GM18502 (cell line): ENCODE measurements around the gene LAD1.

Experiments used
- ATAC-seq: cut with Tn5 transposase; IDR thresholded peaks from one replicate; pipeline ENCODE4 v1.9.1; 2021; ENCODE audit warnings: mild to moderate bottlenecking; ENCODE audit not compliant: unreplicated experiment, poor library complexity

The LAD1 gene

DNA sequence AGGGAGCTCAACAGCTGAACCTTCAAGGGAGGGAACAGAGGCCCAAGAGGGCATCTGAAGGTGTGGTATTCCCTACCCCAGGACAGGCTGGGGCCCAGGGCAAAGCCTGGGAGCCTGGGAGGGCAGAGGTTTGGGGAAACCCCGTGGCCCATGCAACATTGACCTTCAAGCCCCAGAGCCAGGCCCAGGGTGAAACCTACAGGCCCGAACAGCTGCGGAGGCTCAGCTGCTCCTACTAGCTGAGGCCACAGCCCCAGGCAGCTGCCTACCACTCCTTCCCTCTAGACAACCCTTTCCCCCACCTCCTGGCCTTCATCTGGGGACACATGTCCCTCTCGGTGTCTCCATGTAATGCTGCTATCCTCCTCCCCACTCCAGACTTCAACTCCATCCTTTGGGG is 3.2 kb downstream of the LAD1 start:
- ATAC-seq, result no peak

DNA sequence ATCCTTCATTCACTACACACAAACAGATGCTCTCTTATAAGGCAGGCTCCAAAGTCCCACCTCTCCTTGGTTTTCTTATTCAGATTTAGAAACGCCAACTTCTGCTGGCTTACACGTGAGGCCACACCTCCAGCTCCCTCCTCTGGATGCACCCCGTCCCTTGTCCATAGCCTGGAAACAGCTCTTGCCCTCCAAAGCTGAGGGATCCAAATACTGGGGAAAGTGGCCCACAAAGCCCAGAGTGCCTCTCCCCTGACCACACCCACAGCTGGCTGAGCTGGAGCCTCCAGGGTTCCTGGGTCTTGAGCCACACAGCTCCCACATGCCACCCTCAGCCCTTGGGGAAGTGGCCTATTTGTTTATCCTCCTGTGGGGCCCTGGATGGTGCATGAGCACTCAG is 4.5 kb downstream of the LAD1 start:
- ATAC-seq, result no peak

DNA sequence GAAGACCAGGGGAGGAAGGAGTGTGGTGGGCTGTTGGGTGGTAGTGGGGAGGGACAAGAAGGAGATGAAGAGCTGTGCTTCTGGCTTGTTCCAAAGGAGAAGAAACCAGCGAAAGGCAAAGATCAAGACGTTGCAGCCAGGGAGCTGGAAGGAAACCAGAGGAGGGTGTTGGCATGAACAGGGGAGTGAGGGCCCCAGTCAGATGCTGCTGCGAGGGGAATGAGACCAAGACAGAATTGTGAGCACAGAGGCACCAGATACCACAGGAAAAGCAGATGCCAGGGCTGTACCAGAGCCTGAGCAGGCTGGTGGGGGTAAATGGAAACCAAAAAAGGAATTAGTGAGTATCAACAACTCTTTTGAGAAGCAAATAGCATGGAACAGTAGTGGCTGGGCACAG is 6.0 kb downstream of the LAD1 start:
- ATAC-seq, result no peak

DNA sequence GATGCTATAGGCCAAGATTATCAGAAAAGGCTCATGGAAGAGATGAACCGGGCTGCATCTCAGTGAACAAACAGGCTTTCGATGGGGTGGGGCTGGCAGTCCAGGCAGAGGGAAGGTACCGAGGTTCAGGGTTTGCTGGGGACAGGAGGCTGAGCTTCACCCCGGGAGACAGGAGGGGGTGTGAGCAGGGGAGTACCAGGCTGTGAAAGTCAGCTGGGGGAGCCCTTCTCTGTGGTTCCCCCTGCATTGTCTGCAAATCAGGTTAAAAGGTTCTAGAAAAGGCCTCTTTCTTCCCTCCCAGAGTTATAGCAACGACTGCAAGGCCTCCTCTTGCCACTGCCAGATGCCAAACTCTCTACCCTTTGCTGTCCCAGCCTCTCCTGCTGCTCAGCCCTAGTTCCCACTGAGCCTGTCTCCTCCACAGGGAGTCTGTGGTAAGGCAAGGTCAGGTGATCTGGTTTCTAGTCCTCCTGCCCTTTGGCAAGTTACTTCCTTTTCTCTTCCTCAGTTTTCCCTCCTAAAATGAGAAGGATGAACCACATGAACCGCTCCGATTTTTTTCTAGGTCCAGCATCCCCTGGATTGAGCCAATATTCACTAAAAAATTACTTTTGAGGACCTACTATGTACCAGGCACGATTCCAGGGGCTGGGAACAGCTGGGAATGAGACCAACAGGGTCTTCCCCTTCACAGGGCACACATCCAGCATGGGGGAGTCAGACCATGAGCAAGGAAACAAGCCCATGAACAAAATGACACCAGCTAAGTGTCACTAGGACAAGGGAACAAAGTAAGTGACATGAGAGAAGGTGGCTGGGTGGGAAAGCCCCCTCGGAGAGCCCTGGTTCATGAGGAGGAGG is 7.2 kb downstream of the LAD1 start:
- no peak for ATAC-seq

DNA sequence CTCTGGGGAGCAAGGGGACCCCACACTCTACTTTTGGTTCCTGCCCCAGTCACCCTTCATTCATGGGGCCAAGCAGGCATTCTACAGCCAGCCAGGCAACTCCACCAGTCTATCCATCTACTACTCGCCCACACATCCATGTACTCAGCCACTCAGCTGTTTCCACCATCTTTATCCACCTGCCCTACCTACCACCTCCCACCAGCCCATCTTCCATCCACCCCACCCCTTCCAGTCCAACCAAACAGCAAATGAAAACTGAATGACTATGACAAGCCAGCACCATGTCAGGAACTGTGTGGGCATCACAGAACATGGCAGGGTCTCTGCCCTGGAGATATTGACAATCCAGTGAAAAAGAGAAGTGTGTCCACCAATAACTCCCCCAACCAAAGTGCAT is 7.9 kb downstream of the LAD1 start:
- ATAC-seq, result no peak

DNA sequence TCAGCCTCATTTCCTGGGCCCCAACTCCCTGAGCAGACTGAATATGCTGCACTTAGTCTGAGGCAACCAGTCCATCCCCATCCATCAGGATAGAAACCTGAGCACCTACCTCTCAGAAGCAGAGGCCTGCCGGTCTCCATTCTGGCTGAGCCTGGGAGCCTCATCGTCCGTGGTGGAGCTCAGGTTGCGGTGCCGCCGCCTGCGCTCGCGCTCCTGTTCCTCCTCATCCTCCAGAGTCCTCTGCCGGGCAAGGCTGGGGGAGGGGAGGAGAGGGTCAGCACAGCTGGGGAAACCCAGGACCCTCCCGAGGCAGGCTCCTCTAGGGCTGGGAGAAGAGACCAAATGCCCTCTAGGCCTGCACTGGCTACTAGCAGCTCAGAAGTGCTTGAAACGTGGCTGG is 10.1 kb downstream of the LAD1 start:
- no peak for ATAC-seq

DNA sequence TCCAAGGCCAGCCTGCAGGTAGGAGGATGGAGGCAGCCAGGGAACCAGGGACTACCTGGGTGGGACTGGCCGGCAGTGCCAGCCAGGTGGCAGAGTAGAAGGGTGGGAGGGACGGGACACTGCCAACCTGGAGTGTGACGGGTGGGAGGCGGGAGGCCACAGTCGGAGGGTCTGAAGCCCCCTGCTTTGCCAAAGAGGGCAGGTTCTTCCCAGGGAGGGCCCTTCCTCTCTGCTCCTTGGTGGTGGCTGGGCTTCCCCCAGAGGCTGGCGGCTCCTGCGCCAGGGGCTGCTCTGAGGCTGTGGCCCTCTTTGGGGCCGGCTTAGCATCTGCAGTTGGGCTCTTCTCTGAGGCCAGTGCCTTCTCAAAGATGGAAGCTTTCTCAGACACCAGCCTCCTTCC is 12.9 kb downstream of the LAD1 start:
- no peak for ATAC-seq

DNA sequence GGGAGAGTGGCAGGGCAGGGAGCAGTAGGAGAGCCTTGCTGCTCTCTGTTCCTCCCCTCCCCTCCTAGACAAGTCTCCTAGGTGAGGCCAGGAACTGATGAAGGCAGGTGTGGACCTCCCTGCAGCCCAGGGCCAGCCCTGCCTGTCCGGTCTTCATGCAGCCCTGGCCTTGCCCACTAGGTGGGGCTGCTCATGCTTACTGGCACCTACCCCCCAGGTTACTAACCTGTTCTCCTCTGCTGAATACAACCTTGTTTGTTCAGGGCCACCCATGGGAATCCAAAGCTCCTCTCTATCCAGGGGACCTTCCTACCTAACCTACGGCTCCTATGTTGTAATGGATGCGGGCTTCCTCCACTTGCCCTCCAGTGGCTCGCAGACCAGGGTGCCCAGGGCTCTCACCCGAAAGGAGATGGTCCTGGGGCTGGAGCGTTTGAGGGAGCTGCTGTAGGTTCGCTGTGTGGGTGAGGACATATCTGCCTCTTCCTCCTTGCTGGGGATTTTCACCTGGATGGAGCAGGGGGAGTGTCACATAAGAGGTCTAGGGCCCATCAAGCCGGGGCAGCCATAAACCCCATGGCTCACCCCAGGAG is 13.7 kb downstream of the LAD1 start:
- ATAC-seq, result peak; percentile 76

DNA sequence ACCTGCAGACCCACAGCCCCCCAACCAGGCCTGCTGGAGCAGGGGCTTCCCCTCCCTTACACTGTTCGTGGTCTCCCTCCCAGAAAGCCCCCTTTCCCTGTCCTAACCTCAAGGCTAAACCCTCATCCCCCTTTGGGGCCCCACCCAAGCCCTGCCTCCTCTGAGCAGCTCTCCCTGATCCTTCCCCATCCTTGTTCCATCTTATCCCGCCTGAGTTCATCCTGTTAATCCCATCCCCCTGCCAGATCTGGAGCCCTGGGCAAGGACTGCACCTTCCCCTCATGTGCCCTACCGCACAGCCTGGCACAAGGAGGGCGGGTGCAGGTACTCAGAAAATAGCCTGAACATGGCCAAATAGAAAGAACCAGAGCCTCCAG is 14.7 kb downstream of the LAD1 start:
- no peak for ATAC-seq

DNA sequence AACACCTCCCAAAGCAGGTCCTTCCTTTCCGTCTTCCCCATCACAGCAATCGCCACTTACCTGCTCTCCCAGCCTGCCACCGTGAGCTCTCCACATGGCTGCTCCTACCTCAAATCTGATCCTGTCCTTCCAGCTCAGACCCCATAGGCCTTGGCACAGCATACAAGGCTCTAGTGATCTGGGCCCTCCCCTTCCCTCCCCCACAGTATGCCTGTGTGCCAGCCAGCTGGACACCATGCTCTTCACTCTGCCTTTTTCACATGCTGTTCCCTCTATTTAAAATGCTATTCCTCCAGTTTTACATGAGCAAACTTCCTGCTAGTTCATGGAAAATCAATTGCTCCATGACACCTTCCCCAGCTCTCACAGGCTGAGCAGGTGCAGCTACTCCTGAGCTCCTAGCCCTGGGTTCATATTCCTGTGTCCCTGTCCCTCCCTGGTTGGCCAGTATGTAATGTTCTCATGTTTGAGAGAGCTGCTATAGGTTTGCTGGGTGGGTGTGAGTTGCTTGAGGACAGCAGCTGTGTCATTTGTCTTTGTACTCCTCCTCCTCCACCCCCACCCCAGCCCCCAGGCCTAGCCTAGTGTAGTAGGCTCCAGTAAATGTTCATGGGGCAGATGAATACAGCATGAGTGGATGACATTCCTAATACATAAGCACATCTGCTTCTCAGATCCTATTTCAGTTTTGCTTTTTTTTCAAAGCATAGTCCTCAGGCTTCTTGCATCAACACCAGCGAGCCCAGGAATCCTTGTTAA is 15.3 kb downstream of the LAD1 start:
- no peak for ATAC-seq

DNA sequence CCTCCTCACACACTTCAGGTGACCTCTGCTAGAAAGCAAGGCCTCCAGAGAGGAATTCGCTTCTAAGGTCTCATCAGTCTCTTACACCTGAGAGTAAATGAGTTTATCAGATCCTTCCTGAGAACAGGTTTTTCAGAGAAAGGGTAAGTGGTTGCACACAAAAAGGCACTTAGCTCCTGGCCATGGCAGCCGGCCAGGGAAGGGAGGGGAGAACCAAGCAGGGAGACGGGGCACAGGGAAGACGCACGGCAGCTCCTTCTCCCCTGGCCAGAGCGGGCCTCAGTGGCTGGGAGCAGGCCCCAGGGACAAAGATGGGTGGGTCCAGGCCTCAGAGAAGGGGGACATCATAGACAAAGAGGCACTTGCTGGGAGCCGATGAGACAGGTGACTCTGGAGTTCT is 18.0 kb downstream of the LAD1 start:
- ATAC-seq, result no peak

DNA sequence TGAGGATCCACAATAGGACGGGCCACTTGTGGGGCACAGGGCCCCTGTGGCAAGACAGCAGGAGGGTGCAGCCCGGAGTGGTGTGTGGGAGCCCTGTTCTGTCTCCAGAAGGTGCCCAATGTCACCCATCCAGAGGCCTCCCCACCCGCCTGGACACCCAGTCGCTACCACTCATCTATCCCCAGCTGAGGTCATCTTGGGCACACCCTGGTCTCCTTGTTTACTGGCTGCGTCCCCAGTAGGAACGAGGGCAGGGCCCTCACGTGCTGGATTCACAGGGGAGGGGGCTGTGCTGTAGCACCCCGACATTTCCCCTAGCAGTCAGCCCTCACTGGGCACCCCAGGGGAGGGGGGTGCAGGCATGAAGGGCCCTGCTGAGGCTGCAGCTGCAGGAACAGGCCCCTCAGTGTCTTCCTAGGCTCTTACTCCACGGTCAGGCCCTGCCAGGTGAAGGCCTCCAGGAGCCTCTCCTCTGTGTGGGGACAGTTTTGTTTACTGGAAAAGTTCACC is 19.3 kb downstream of the LAD1 start:
- no peak for ATAC-seq

DNA sequence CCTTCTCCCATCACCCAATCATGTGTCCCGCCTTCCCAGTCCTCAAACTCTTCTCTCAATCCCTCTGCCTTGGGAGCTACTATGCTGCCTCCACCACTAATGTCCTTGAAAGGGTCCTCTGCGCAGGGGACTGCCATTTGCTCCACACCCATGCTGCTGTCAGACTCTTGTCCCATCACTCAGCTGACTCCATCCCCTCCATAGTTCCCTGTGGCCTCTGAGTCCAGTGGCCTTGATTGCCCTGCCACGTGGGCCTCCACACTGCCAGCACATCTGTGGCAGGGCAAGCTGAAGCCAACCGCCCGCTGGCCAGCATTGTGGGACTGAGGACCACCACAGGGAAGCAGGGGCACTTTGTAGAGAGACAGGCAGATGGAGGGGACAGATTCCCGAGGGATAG is 20.3 kb downstream of the LAD1 start:
- no peak for ATAC-seq

DNA sequence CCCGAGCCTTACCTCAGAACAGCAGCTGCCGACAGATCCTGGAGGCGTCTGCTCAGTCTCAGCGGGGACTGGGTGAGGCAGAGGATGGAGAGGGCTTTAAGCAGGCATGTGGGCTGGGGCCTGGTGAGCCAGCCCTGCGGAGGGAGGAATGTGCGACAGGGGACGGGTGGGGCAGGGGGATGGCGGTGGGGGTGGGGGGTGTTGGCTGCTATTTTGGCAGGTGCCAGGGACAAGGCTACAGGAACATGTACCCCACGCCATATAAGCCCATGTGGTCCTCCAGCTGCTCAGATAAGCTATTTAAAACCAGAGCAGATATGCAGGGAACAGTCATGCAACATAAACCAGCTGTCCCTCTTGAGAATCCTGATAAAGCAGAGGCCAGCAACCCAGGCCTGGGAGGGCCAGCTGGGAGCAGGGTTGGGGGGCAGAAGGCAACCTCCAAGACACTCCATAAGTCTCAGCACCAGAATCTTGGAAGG is 21.5 kb downstream of the LAD1 start, which contains the start of gene TNNT2:
TSS of gene TNNT2 (minus strand) at position 70 of the 482 bp plus-strand sequence. CDS start 4,426 bp downstream, outside the sequence.
- no peak for ATAC-seq

DNA sequence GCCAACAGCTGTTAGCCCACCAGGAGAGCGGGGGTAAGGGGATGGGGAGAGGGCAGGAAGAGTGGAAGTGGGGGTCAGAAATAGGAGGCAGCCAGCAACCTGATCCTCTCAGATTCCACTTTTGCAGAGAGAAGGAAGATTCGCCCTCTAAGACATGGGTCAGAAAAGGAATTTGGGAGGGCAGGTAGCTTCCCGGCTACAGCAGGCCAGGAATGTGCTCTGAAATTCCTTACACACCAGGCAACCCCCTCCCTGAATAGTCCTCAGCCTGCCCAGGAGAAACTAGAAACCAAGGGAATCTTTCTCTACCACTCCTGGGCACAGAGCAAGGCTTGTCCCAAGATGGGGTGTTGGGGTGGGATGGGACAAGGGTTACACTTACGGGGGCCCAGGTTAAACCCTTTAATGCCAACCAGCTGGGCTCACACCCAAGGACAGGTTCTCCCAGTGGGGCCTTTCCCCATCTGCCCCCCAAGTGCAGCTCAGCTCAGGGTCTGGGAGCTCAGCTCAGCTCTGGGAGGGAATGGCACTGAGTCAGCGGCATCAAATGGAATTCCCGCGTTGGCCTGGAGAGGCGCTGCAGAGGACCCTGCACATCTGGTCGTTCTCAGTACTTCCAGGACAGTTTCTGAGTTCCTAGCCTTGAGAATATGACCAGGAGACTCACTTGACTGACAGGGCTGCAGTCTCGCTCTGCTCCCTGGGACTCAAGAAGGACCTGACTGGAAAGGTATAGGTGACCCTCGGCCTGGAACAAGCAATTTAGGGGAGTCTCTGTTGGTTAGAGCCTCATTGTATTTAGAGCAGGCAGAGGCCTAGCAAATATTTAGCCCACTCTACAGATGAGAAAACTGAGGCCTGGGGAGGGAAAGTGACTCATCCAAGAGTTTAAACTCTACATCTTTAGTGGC is 22.4 kb downstream of the LAD1 start:
- ATAC-seq, result no peak

DNA sequence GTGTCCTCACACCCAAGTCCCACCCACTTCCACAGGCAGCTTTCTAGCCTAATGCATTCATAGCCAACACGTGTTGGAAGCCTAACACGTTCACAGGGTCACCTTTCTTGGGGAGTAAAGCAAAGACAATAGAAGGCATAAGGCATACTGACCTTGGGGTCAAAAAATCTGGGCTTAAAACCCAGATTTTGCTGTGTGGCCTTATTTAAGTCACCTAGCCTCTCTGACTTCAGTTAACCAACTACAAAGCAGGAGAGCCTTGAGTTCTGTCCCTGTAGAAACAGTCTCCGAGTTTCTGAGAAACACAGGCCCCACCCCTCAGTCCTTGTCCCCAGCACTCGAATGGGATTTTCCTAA is 23.0 kb downstream of the LAD1 start:
- no peak for ATAC-seq

DNA sequence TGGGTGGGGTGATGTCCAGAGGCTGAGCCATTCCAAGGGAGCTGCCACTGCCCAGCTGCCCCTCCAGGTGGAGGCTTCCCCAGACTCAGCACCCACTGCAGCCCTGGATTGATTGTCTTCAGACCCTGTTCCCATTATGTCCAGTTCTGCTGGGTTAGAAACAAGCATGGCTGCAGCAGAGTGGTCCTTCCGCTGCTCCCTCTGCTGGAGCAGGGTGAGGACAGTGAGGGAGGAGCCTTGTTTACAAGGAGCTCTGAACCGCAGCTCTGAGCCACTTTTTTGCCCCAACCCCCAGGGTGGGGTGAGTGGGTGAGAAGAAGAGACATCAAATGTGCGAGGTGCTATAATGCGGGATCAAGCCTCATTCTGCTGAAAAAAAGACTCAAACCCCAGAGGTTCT is 24.0 kb downstream of the LAD1 start:
- no peak for ATAC-seq

DNA sequence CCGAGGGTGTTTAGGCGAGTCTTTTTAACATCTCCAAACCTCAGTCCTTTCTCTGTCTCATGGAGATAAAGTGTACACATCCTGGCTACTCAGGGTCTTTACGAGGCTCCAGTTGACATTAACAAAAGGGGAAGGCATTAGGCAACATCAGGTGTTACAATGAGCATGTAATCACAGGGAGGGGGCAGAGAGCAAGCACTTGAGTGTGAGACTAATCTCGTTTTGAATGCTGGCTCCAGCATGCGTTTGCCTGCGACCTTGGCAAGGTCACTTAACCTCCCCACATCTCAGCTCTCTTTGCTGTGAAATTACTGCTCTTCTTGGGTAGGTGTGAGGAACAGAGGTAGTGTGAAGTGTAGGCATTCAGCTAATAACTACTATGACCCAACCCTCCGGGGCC is 24.8 kb downstream of the LAD1 start:
- ATAC-seq, result no peak

DNA sequence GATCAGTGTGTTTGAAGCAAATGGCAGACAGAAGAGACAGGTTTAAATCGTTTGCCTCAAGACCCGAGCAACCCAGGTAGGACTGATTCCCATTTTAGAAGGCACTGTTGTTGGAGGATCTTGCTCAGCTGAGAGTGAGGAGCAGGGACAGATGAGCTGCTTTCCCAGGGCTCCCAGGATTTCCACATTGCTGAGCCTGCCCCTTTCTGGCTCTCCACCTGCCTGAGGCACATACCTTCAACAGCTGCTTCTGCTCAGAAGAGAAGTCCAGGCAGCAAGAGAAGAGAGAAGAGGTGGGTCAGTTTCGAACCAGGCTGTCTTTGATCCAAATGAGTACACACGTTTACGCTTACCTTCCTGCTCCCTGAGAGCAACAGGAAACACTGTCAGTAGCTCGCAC is 27.3 kb downstream of the LAD1 start:
- ATAC-seq, result no peak

DNA sequence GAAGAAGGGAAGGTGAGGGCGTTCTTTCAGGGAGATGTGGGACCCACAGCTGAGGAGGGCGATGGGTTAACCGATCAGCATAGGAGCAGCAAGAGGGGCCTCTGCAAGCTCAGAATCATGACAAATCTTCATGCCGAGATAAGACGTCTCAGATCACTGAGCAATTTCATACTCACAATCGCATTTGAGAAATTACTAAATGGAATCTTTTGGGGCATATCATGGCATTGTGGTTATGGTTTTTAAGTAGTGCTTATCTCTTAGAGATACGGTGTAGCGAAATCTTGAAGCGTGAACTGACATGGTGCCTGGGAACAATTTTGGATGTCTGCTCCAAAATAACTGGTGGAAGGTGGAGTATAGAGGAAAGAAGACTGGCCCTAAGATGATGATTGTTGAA is 27.8 kb downstream of the LAD1 start:
- ATAC-seq, result no peak
